A673 (cell line): ENCODE results near the gene DKKL1. TPM values are rescaled to one million over a fixed set of nuclear protein-coding genes. Genes with fewer than 3 reads are reported as not detected.
"Not testable (repeated sequence)": the region's sequence is repeated elsewhere in the genome, so short reads cannot be mapped to it uniquely, and the experiment has no call there.

ENCODE experiments used
- BruUV-seq: library from RNA; stranded (reverse); fragments of 400-500 nt; replicated peaks from 2 replicates; lab custom pipeline; 2021; lab: Mats Ljungman, UMichigan
- CTCF ChIA-PET: fragments of 300-600 bp; sonication (Branson Sonifier 250); formaldehyde crosslinking; loops from one replicate; lab custom pipeline; 2022; ENCODE audit warnings: antibody characterized with exemption; lab: Charles Lee
- POLR2A ChIA-PET: fragments of 300-600 bp; sonication (Branson Sonifier 250); formaldehyde crosslinking; loops from one replicate; lab custom pipeline; 2022; ENCODE audit warnings: antibody characterized with exemption; ENCODE audit not compliant: low non-redundant PET; lab: Charles Lee
- DNase-seq: peaks from one replicate; pipeline ENCODE4 v3.0.0-alpha.2; 2015; ENCODE audit warnings: low spot score
- H3K27ac ChIP-seq: fragments of 200-600 bp; sonication (generic); 2 replicates; pipeline ENCODE4 v1.5.1; 2016; ENCODE audit warnings: mixed run types, low read depth, mild to moderate bottlenecking, mixed read lengths, antibody characterized with exemption, low read length; ENCODE audit not compliant: poor library complexity, severe bottlenecking
- H3K27me3 ChIP-seq: fragments of 200-600 bp; sonication (generic); replicated peaks from 2 replicates; pipeline ENCODE4 v1.6.1; 2017; ENCODE audit warnings: mixed run types, low read depth, mild to moderate bottlenecking, mixed read lengths, antibody characterized with exemption, low read length; ENCODE audit not compliant: insufficient read depth, poor library complexity
- H3K36me3 ChIP-seq: fragments of 200-600 bp; sonication (generic); 2 replicates; pipeline ENCODE4 v1.6.1; 2016; ENCODE audit warnings: mixed run types, mild to moderate bottlenecking, mixed read lengths, antibody characterized with exemption, low read length; ENCODE audit not compliant: insufficient read depth, poor library complexity, severe bottlenecking
- H3K4me1 ChIP-seq: fragments of 200-600 bp; sonication (generic); 2 replicates; pipeline ENCODE4 v1.6.1; 2017; ENCODE audit warnings: mixed run types, mild to moderate bottlenecking, mixed read lengths, antibody characterized with exemption, low read length; ENCODE audit not compliant: insufficient read depth, poor library complexity, severe bottlenecking
- H3K4me3 ChIP-seq: fragments of 200-600 bp; sonication (generic); 2 replicates; pipeline ENCODE4 v1.5.1; 2016; ENCODE audit warnings: low read depth, mixed run types, mild to moderate bottlenecking, mixed read lengths, low read length; ENCODE audit not compliant: poor library complexity, severe bottlenecking
- H3K9me3 ChIP-seq: fragments of 200-600 bp; sonication (generic); 2 replicates; pipeline ENCODE4 v1.6.1; 2016; ENCODE audit warnings: mixed run types, low read depth, mild to moderate bottlenecking, mixed read lengths, antibody characterized with exemption, low read length; ENCODE audit not compliant: poor library complexity, severe bottlenecking
- CTCF ChIP-seq: fragments of 300-800, 200-600 bp; sonication (generic); conservative IDR thresholded peaks from 2 replicates; pipeline ENCODE4 v1.5.1; 2017; ENCODE audit warnings: low read depth, mild to moderate bottlenecking, antibody characterized with exemption, low read length, moderate library complexity, mixed read lengths
- EZH2 ChIP-seq: fragments of 200-600 bp; sonication (generic); IDR thresholded peaks from 2 replicates; pipeline ENCODE4 v1.6.1; 2017; ENCODE audit warnings: borderline replicate concordance, low read depth, mild to moderate bottlenecking, mixed read lengths, antibody characterized with exemption, low read length; ENCODE audit not compliant: poor library complexity, severe bottlenecking
- intact Hi-C: fragments of 100-400 bp; cut with micrococcal nuclease; formaldehyde crosslinking; loops from one replicate; pipeline ENCODE4 v1.10.0; 2022; ENCODE audit not compliant: unreplicated experiment
- total RNA-seq: library from RNA; stranded (reverse); gene quantifications from 2 replicates; pipeline ENCODE4 v1.2.3, GENCODE V29; 2021

Gene DKKL1
- total RNA-seq, 1 experiment from 2014 or later, result 1.2 TPM

- Histone ChIP-seq H3K4me1 (peaks cover 12% of the 10 kb centered on the region), H3K4me3 (no peak overlapping the region), H3K27ac (no peak overlapping the region), H3K27me3 (no peaks in the 10 kb centered on the region), H3K36me3 (no peaks in the 10 kb centered on the region), H3K9me3 (peaks cover 14% of the 10 kb centered on the region)
- BruUV-seq, result no TSS peak
- ChIA-PET CTCF (interaction anchor here (1.2 kb wide), 1 partner anchor 9 kb away, joined by 3 read pairs; no protein-coding TSS in a partner anchor), POLR2A (no interaction called here)
- no peak for TF ChIP-seq EZH2
- TF ChIP-seq CTCF, result no peak
- no peak for DNase-seq
- intact Hi-C loops, result no loop called here
Observed at GRCh38 chr19:49318296-49318695, 45.4 kb upstream of the DKKL1 start.

GRCh38 chr19:49324801-49325576 lies 38.7 kb upstream of the DKKL1 start, which contains the start of gene SLC6A16:
Gene SLC6A16 (minus strand): TSS chr19:49325191. CDS start chr19:49311347, 13,844 bp downstream.
- no peak for TF ChIP-seq CTCF
- TF ChIP-seq EZH2, result no peak
- CTCF ChIA-PET, result no interaction called here
- POLR2A ChIA-PET, result no interaction called here
- Histone ChIP-seq H3K27ac (no peak within 1 kb of the TSS), H3K36me3 (no peaks in the 10 kb centered on the region), H3K4me1 (no peaks in the 10 kb centered on the region), H3K4me3 (no peak within 1 kb of the TSS), H3K9me3 (peaks cover 11% of the 10 kb centered on the region), H3K27me3 (no peaks in the 10 kb centered on the region)
- no TSS peak for BruUV-seq
- intact Hi-C loops, result no loop called here
- DNase-seq, result no peak

GRCh38 chr19:49325756-49326155 lies 37.9 kb upstream of the DKKL1 start:
- H3K27ac ChIP-seq, POLR2A ChIA-PET, H3K27me3 ChIP-seq, H3K36me3 ChIP-seq, H3K4me1 ChIP-seq, intact Hi-C loops, H3K4me3 ChIP-seq, BruUV-seq, DNase-seq: not testable (repeated sequence)
- CTCF ChIA-PET, result interaction anchor here (0.7 kb wide), 1 partner anchor 101 kb away, joined by 6 read pairs; no protein-coding TSS in a partner anchor
- H3K9me3 ChIP-seq, result peaks cover 11% of the 10 kb centered on the region
